Small intestine (tissue), 7 donors: ENCODE results near the gene BEAN1. TPM values are rescaled to one million over a fixed set of nuclear protein-coding genes. Genes with fewer than 3 reads are reported as not detected.

ENCODE experiments used
- DNase-seq, 2 donors: peaks; one replicate each; pipeline versions ENCODE4 v3.0.0 to v3.0.0-alpha.2; 2013
- FAIRE-seq: peaks from 2 replicates; lab custom pipeline; 2012; peaks lifted over from hg19 to GRCh38; lab: Jason Lieb, UNC
- H3K27ac ChIP-seq, 3 donors: one replicate each; pipeline ENCODE4 v1.5.1; 2013; ENCODE audit warnings: low read length in 2 of 3, mild to moderate bottlenecking in 2 of 3, control low read depth in 1 of 3, inconsistent platforms in 1 of 3, low read depth in 1 of 3, moderate library complexity in 1 of 3
- H3K27me3 ChIP-seq, 3 donors: one replicate each; pipeline ENCODE4 v1.6.1; 2013; ENCODE audit warnings: low read length in 3 of 3, inconsistent platforms in 1 of 3; ENCODE audit not compliant: control insufficient read depth in 3 of 3, insufficient read depth in 3 of 3
- H3K36me3 ChIP-seq, 3 donors: one replicate each; pipeline ENCODE4 v1.6.1; 2013; ENCODE audit warnings: low read length in 3 of 3, inconsistent platforms in 1 of 3, low read depth in 1 of 3, mild to moderate bottlenecking in 1 of 3, moderate library complexity in 1 of 3; ENCODE audit not compliant: control insufficient read depth in 3 of 3, insufficient read depth in 2 of 3
- H3K4me1 ChIP-seq, 3 donors: one replicate each; pipeline ENCODE4 v1.6.1; 2013; ENCODE audit warnings: low read length in 2 of 3, inconsistent platforms in 1 of 3, low read depth in 1 of 3, mild to moderate bottlenecking in 1 of 3, moderate library complexity in 1 of 3; ENCODE audit not compliant: control insufficient read depth in 3 of 3, insufficient read depth in 2 of 3
- H3K4me3 ChIP-seq, 3 donors: one replicate each; pipeline ENCODE4 v1.5.1; 2013; ENCODE audit warnings: low read length in 3 of 3, control low read depth in 1 of 3, inconsistent platforms in 1 of 3, low read depth in 1 of 3, mild to moderate bottlenecking in 1 of 3, moderate library complexity in 1 of 3
- H3K9me3 ChIP-seq, 2 donors: one replicate each; pipeline ENCODE4 v1.6.1; 2013; ENCODE audit warnings: low read depth in 1 of 2, low read length in 1 of 2; ENCODE audit not compliant: control insufficient read depth in 2 of 2, insufficient read depth in 1 of 2
- WGBS, 3 donors: extraction: QIAGEN DNeasy Blood & Tissue Kit; methylation state at CpG; one replicate each; pipeline ENCODE4 v1.1.7; 2013; 5-methylcytosine and 5-hydroxymethylcytosine counted together
- polyA plus RNA-seq, 4 donors: library from polyadenylated mRNA; stranded (reverse) in 3 of 4; unstranded in 1 of 4; fragments of 200-250 nt in 3 of 4; fragments of 120-200 nt in 1 of 4; gene quantifications; one replicate each; pipeline versions ENCODE4 v1.2.1 to v1.2.3, GENCODE V29; 2013
- donor health status: healthy with polysubstance abuse.
- donor health status: control.
- donor health status: control.
- donor health status: Bipolar disorder and iron deficiency.
- donor health status: healthy.

The BEAN1 gene
- polyA plus RNA-seq, 4 donors = 0.59 to 0.64 TPM; not detected in 2

DNA sequence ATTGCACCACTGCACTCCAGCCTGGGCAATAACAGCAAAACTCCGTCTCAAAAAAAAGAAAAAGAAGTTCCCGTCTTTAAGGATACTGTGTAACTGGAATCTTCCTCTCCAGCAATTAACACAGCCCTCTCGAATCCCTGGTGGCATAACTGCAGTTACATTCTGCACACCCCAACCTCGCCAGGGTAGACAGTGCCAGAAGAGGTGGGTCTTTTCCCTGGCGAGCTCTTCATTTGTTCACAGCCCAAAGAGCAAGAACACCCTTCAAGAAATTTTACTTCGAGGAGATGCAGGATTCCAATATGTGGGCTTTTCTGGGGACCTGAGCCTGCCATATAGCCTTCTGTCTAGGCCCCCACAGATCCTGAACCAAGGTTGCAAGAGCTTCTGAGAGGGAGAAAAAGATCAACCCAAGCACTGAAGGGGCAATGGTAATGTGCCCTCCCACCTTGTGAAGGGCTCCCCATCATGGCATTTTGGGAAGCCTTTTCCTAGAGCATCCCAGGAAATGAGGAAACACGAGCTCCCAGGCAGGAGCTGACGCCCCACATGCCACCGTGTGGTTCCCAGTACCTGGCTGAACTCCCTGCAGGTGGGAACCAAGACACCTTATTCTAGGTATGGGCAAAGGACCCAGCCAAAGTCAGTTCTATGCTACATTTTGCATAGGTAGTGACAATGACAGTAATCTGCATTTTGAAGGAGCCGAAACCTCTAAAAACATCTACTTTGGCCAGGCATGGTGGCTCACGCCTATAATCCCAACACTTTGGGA is 95.9 kb downstream of the BEAN1 start:
- Histone ChIP-seq H3K4me1 (peaks cover 0 to 14% (median 4%) of the 10 kb centered on the region in 3 donors), H3K9me3 (no peaks in the 10 kb centered on the region), H3K27ac (peak overlapping the region in 1 of 3 donors; percentile 78), H3K27me3 (no peaks in the 10 kb centered on the region), H3K36me3 (peaks cover 0 to 73% (median 7%) of the 10 kb centered on the region in 3 donors), H3K4me3 (no peak overlapping the region)
- FAIRE-seq (no peak), DNase-seq (no peak)
- 85 to 90% (median 87%) methylated on average over 11 of the region's 11 CpGs for WGBS, 3 donors

- no peak for FAIRE-seq
- H3K27ac ChIP-seq = peak overlapping the region in 2 of 3 donors; percentile 17 to 88
- peak in 1 of 2 donors; percentile 51 for DNase-seq
Observed at GRCh38 chr16:66523861-66524354, 96.8 kb downstream of the BEAN1 start.

DNA sequence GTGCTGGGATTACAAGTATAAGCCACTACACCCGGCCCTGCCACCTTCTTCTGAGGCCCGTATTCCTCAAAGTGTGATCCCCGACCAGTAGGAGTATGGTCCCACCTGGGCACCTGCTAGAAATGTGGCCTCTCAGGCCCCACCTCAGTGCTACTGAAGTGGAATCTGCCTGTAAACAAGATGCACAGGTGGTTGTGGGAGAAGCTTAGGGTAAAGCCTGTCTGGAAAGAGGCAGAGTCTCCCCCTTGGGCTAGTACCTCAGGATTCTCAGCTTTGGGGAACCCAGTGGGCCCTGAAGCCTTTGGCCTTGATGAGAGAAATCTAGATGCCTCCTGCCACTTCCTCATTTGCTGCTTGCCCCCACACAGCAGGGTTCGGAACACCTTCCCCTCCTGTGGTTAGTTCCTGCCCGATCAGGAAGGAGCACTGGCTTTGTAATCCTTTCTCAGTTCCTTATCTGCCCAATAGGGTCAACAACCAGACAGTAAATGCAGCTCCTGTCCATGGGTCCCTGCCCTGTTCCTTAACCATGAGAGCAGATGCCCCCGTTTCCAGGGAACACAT is 97.6 kb downstream of the BEAN1 start:
- no peak overlapping the region for H3K4me3 ChIP-seq
- no peaks in the 10 kb centered on the region for H3K9me3 ChIP-seq
- DNase-seq = peak; percentile 35 to 42
- H3K36me3 ChIP-seq = peaks cover 0 to 85% (median 7%) of the 10 kb centered on the region in 3 donors
- 62 to 81% (median 67%) methylated on average over 6 of the region's 6 CpGs for WGBS, 3 donors
- H3K27ac ChIP-seq = peak overlapping the region; percentile 13 to 88 (median 67)
- no peaks in the 10 kb centered on the region for H3K27me3 ChIP-seq
- H3K4me1 ChIP-seq = peaks cover 0 to 14% (median 4%) of the 10 kb centered on the region in 3 donors
- FAIRE-seq = no peak

More at GRCh38 chr16:66523861-66524354, 96.8 kb downstream of the BEAN1 start:
- Histone ChIP-seq H3K4me3 (no peak overlapping the region), H3K27me3 (no peaks in the 10 kb centered on the region), H3K36me3 (peaks cover 0 to 80% (median 7%) of the 10 kb centered on the region in 3 donors), H3K4me1 (peaks cover 0 to 14% (median 4%) of the 10 kb centered on the region in 3 donors), H3K9me3 (no peaks in the 10 kb centered on the region)
- 70 to 81% (median 72%) methylated on average over 9 of the region's 9 CpGs for WGBS, 3 donors

GRCh38 chr16:66525396-66526180 is 98.5 kb downstream of the BEAN1 start:
- Histone ChIP-seq H3K27me3 (no peaks in the 10 kb centered on the region), H3K9me3 (no peaks in the 10 kb centered on the region), H3K4me3 (no peak overlapping the region), H3K36me3 (peaks cover 0 to 82% (median 7%) of the 10 kb centered on the region in 3 donors), H3K4me1 (peaks cover 0 to 14% (median 4%) of the 10 kb centered on the region in 3 donors), H3K27ac (peak overlapping the region; percentile 15 to 88 (median 51))
- 89 to 92% (median 90%) methylated on average over 9 of the region's 9 CpGs for WGBS, 3 donors
- no peak for FAIRE-seq
- DNase-seq = no peak

DNA sequence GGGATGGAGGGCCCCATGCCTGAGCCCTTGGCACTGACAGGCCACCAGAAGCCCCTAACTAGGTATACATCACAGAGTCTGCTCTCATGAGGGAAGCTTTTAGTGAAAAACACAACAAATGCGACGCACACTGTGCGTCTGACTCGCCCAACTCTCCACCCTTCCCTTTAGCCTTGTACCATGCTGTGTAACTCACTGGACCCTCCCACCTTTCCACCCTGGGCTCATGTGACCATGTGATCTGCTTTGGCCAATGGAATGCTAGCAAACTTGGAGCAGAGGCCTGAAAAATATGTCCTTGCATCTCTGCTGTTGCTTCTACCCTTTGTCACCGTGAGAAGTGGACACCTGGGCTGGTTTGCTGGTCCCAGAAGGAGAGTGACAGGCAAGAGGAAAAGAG is 101.2 kb downstream of the BEAN1 start:
- Histone ChIP-seq H3K36me3 (peaks cover 0 to 69% (median 7%) of the 10 kb centered on the region in 3 donors), H3K4me1 (peaks cover 0 to 10% (median 0%) of the 10 kb centered on the region in 3 donors), H3K9me3 (no peaks in the 10 kb centered on the region), H3K27ac (no peak overlapping the region), H3K4me3 (no peak overlapping the region), H3K27me3 (no peaks in the 10 kb centered on the region)
- DNase-seq (no peak), FAIRE-seq (no peak)
- 94 to 98% (median 97%) methylated on average over 5 of the region's 5 CpGs for WGBS, 3 donors

GRCh38 chr16:66529475-66529874 is 102.4 kb downstream of the BEAN1 start:
- no peak for DNase-seq
- WGBS, 3 donors = 82 to 92% (median 87%) methylated on average over 6 of the region's 6 CpGs
- Histone ChIP-seq H3K27ac (no peak overlapping the region), H3K27me3 (no peaks in the 10 kb centered on the region), H3K4me3 (no peak overlapping the region), H3K4me1 (peaks cover 0 to 10% (median 0%) of the 10 kb centered on the region in 3 donors), H3K36me3 (peaks cover 0 to 67% (median 7%) of the 10 kb centered on the region in 3 donors), H3K9me3 (no peaks in the 10 kb centered on the region)
- no peak for FAIRE-seq
